IMR-90 (cell line): Measurements from ENCODE around the gene FSTL1. TPM values are rescaled to one million over a fixed set of nuclear protein-coding genes. Genes with fewer than 3 reads are reported as not detected.
A peak's percentile ranks its signal among the peaks of the same experiment; 100 is the strongest.

Experiments
- ATAC-seq: fragments of 200-7000 bp; cut with Tn5 transposase; 2 replicates; pipeline ENCODE4 v1.9.1; 2020; ENCODE audit warnings: low read depth, mild to moderate bottlenecking, moderate library complexity
- BruUV-seq: library from RNA; stranded (reverse); fragments of 400-500 nt; replicated peaks from 2 replicates; lab custom pipeline; 2021; lab: Mats Ljungman, UMichigan
- CTCF ChIA-PET: fragments of 300-600 bp; formaldehyde crosslinking; extraction: SDS; loops from one replicate; lab custom pipeline; 2021; ENCODE audit warnings: antibody characterized with exemption; lab: Yijun Ruan, JAX
- POLR2A ChIA-PET: fragments of 300-600 bp; sonication (Branson Sonifier 250); formaldehyde crosslinking; loops from one replicate; lab custom pipeline; 2022; ENCODE audit warnings: antibody characterized with exemption; ENCODE audit not compliant: unreplicated experiment; lab: Charles Lee
- DNase-seq: peaks from one replicate; pipeline ENCODE4 v3.0.0; 2013
- H2AFZ ChIP-seq: replicated peaks from 2 replicates; pipeline ENCODE3; 2013; ENCODE audit warnings: low read length, mild to moderate bottlenecking; ENCODE audit not compliant: poor library complexity
- H2AK5ac ChIP-seq: 2 replicates; pipeline ENCODE4 v1.6.1; 2013; ENCODE audit warnings: low read depth, low read length, inconsistent platforms
- H2AK9ac ChIP-seq: replicated peaks from 2 replicates; pipeline ENCODE3; 2013; ENCODE audit warnings: mild to moderate bottlenecking, low read depth, low read length, moderate library complexity; ENCODE audit not compliant: poor library complexity
- H2BK120ac ChIP-seq: 2 replicates; pipeline ENCODE4 v1.6.1; 2013; ENCODE audit warnings: low read depth, low read length, inconsistent platforms
- H2BK15ac ChIP-seq: 3 replicates; pipeline ENCODE4 v1.6.1; 2013; ENCODE audit warnings: low read depth, low read length, inconsistent platforms
- H2BK20ac ChIP-seq: 2 replicates; pipeline ENCODE4 v1.6.1; 2013; ENCODE audit warnings: low read depth, mild to moderate bottlenecking, inconsistent platforms, low read length, moderate library complexity
- H2BK5ac ChIP-seq: 2 replicates; pipeline ENCODE4 v1.6.1; 2013; ENCODE audit warnings: mild to moderate bottlenecking, low read depth, low read length, inconsistent platforms; ENCODE audit not compliant: poor library complexity, severe bottlenecking
- H3K14ac ChIP-seq: replicated peaks from 2 replicates; pipeline ENCODE4 v1.6.1; 2013; ENCODE audit warnings: low read depth, low read length, inconsistent platforms
- H3K18ac ChIP-seq: 2 replicates; pipeline ENCODE4 v1.6.1; 2013; ENCODE audit warnings: low read depth, low read length, control low read depth
- H3K23ac ChIP-seq: 2 replicates; pipeline ENCODE4 v1.6.1; 2013; ENCODE audit warnings: low read depth, low read length, inconsistent platforms
- H3K27ac ChIP-seq: 2 replicates; pipeline ENCODE4 v1.5.1; 2013; ENCODE audit warnings: mild to moderate bottlenecking, control low read depth, low read length; ENCODE audit not compliant: insufficient read depth
- H3K27me3 ChIP-seq: 2 replicates; pipeline ENCODE4 v1.6.1; 2013; ENCODE audit warnings: low read length; ENCODE audit not compliant: control insufficient read depth, insufficient read depth
- H3K36me3 ChIP-seq: 2 replicates; pipeline ENCODE4 v1.6.1; 2013; ENCODE audit warnings: low read length, mixed read lengths; ENCODE audit not compliant: control insufficient read depth, insufficient read depth
- H3K4ac ChIP-seq: 2 replicates; pipeline ENCODE4 v1.6.1; 2013; ENCODE audit warnings: low read depth, low read length, inconsistent platforms
- H3K4me1 ChIP-seq: 2 replicates; pipeline ENCODE4 v1.6.1; 2013; ENCODE audit warnings: low read length, mixed read lengths; ENCODE audit not compliant: control insufficient read depth, insufficient read depth
- H3K4me2 ChIP-seq: 2 replicates; pipeline ENCODE4 v1.6.1; 2013; ENCODE audit warnings: low read depth, mild to moderate bottlenecking, control low read depth, low read length, moderate library complexity
- H3K4me3 ChIP-seq: 2 replicates; pipeline ENCODE4 v1.5.1; 2013; ENCODE audit warnings: low read depth, mild to moderate bottlenecking, control low read depth, low read length, moderate library complexity; ENCODE audit not compliant: insufficient read depth
- H3K56ac ChIP-seq: 2 replicates; pipeline ENCODE4 v1.6.1; 2013; ENCODE audit warnings: low read length, inconsistent platforms; ENCODE audit not compliant: insufficient read depth; ENCODE audit errors: extremely low read depth
- H3K79me1 ChIP-seq, 2 experiments: 2 replicates each; pipeline ENCODE4 v1.6.1; 2013; ENCODE audit warnings: low read length in 2 of 2, inconsistent platforms in 1 of 2, low read depth in 1 of 2
- H3K9ac ChIP-seq: 2 replicates; pipeline ENCODE4 v1.6.1; 2013; ENCODE audit warnings: low read depth, low read length, control low read depth
- H3K9me1 ChIP-seq: 2 replicates; pipeline ENCODE4 v1.6.1; 2013; ENCODE audit warnings: low read length, inconsistent platforms; ENCODE audit not compliant: insufficient read depth
- H3K9me3 ChIP-seq: 2 replicates; pipeline ENCODE4 v1.6.1; 2013; ENCODE audit warnings: low read length; ENCODE audit not compliant: control insufficient read depth, insufficient read depth
- H4K20me1 ChIP-seq: 2 replicates; pipeline ENCODE4 v1.6.1; 2013; ENCODE audit warnings: low read length, inconsistent platforms; ENCODE audit not compliant: insufficient read depth
- H4K5ac ChIP-seq: 2 replicates; pipeline ENCODE4 v1.6.1; 2013; ENCODE audit warnings: mild to moderate bottlenecking, low read depth, low read length, control low read depth
- H4K8ac ChIP-seq, 2 experiments: 2 replicates each; pipeline ENCODE4 v1.6.1; 2013; ENCODE audit warnings: low read depth in 2 of 2, low read length in 2 of 2, control low read depth in 1 of 2, inconsistent platforms in 1 of 2
- H4K91ac ChIP-seq: 2 replicates; pipeline ENCODE4 v1.6.1; 2013; ENCODE audit warnings: low read depth, low read length, inconsistent platforms; ENCODE audit not compliant: insufficient read depth
- BHLHE40 ChIP-seq: fragments of 150-350 bp; IDR thresholded peaks from 2 replicates; pipeline ENCODE4 v1.6.1; 2016; ENCODE audit warnings: mild to moderate bottlenecking, low read depth, low read length
- CHD1 ChIP-seq: IDR thresholded peaks from 2 replicates; pipeline ENCODE4 v1.6.1; 2012; ENCODE audit warnings: low read depth, low read length, improper control_type of control experiment
- CTCF ChIP-seq: conservative IDR thresholded peaks from 2 replicates; pipeline ENCODE4 v1.5.1; 2012; ENCODE audit warnings: mild to moderate bottlenecking, low read depth, low read length, improper control_type of control experiment
- ELK1 ChIP-seq: fragments of 150-350 bp; IDR thresholded peaks from 2 replicates; pipeline ENCODE4 v1.6.1; 2016; ENCODE audit warnings: low read depth, mild to moderate bottlenecking, low read length, moderate library complexity, borderline replicate concordance
- MAFK ChIP-seq: IDR thresholded peaks from 2 replicates; pipeline ENCODE4 v1.6.1; 2012; ENCODE audit warnings: low read depth, low read length, improper control_type of control experiment
- MAZ ChIP-seq: IDR thresholded peaks from 2 replicates; pipeline ENCODE4 v1.6.1; 2012; ENCODE audit warnings: low read depth, mild to moderate bottlenecking, low read length, improper control_type of control experiment, moderate library complexity, borderline replicate concordance
- MXI1 ChIP-seq: IDR thresholded peaks from 2 replicates; pipeline ENCODE4 v1.6.1; 2012; ENCODE audit warnings: low read depth, mild to moderate bottlenecking, low read length, moderate library complexity, borderline replicate concordance
- NFE2L2 ChIP-seq: fragments of 150-350 bp; IDR thresholded peaks from 2 replicates; pipeline ENCODE4 v1.6.1; 2016; ENCODE audit warnings: low read depth, mild to moderate bottlenecking, low read length
- RAD21 ChIP-seq: IDR thresholded peaks from 2 replicates; pipeline ENCODE4 v1.6.1; 2012; ENCODE audit warnings: low read length, improper control_type of control experiment
- RFX5 ChIP-seq: IDR thresholded peaks from 2 replicates; pipeline ENCODE4 v1.8.0; 2012; ENCODE audit warnings: low read depth, mild to moderate bottlenecking, low read length, moderate library complexity
- SMC3 ChIP-seq: fragments of 150-350 bp; IDR thresholded peaks from 2 replicates; pipeline ENCODE4 v1.6.1; 2016; ENCODE audit warnings: low read depth, mild to moderate bottlenecking, antibody characterized with exemption, low read length, moderate library complexity
- USF2 ChIP-seq: fragments of 150-350 bp; IDR thresholded peaks from 2 replicates; pipeline ENCODE4 v1.6.1; 2017; ENCODE audit warnings: mild to moderate bottlenecking, antibody characterized with exemption, low read length, low read depth
- dilution Hi-C: fragments of 300-500 bp; cut with HindIII; formaldehyde crosslinking; loops from one replicate; pipeline ENCODE4 v1.14.3; 2018; ENCODE audit warnings: low sequenced_read_pairs; ENCODE audit not compliant: unreplicated experiment
- in situ Hi-C: fragments of 300-500 bp; cut with MboI; formaldehyde crosslinking; loops from 3 replicates; pipeline ENCODE4 v1.14.3; 2019; ENCODE audit warnings: low sequenced_read_pairs, inconsistent platforms, mixed read lengths
- intact Hi-C: fragments of 100-400 bp; cut with micrococcal nuclease; formaldehyde crosslinking; loops from 2 replicates; pipeline ENCODE4 v1.10.0; 2022
- polyA plus RNA-seq, 3 experiments: library from polyadenylated mRNA; depleted of rRNA; stranded (reverse); fragments of >200 nt; gene quantifications; 2 replicates each; pipeline ENCODE4 v1.2.3, GENCODE V29; 2012; ENCODE audit warnings: low replicate concordance in 1 of 3
- total RNA-seq: library from RNA; depleted of rRNA; stranded (reverse); fragments of >200 nt; gene quantifications from 2 replicates; pipeline ENCODE4 v1.2.3, GENCODE V29; 2012

Gene FSTL1
- total and polyA plus RNA-seq, 2 of the 4 experiments (the other 2 are of a cell fraction) = 864 to 1,642 TPM

GRCh38 chr3:120427201-120427600, 23.6 kb downstream of the FSTL1 start:
- 0 out of 2 replicates have a peak overlapping the region, but pooled peaks have one; percentile 8 for H2BK20ac ChIP-seq
- no peak overlapping the region for H3K56ac ChIP-seq
- ChIA-PET CTCF (interaction anchor here (0.6 to 1.4 kb wide), 2 partner anchors 8 to 22 kb away, joined by 3 read pairs; no protein-coding TSS in a partner anchor), POLR2A (no interaction called here)
- H3K23ac ChIP-seq = peak overlapping the region; percentile 39; the same call in 1 of the 2 replicates
- peak overlapping the region; percentile 48 for H2BK5ac ChIP-seq
- H3K18ac ChIP-seq = no peak overlapping the region
- H2AFZ ChIP-seq = no peak overlapping the region
- peaks cover 59% of the 10 kb centered on the region for H3K4me1 ChIP-seq
- TF ChIP-seq RFX5 (no peak), ELK1 (no peak), BHLHE40 (no peak), USF2 (no peak), MAFK (no peak), MAZ (no peak), NFE2L2 (no peak), RAD21 (no peak), SMC3 (no peak), CHD1 (no peak), CTCF (no peak), MXI1 (no peak)
- H2AK5ac ChIP-seq = 0 out of 2 replicates have a peak overlapping the region, but pooled peaks have one; percentile 2
- H3K79me1 ChIP-seq = peaks cover 55 to 95% of the 10 kb centered on the region in 2 experiments
- peak overlapping the region; percentile 11; the same call in 1 of the 2 replicates for H3K14ac ChIP-seq
- H3K4me2 ChIP-seq = no peak overlapping the region
- H3K4me3 ChIP-seq = no peak overlapping the region
- no TSS peak for BruUV-seq
- no peak overlapping the region for H4K91ac ChIP-seq
- peaks cover 57% of the 10 kb centered on the region for H3K36me3 ChIP-seq
- intact Hi-C loops (loop anchor here (10.0 kb wide), 1 partner anchor 368 kb away; no protein-coding TSS in a partner anchor), dilution Hi-C loops (no loop called here), in situ Hi-C loops (loop anchor here (10.0 to 25.0 kb wide), 3 partner anchors 128 to 1060 kb away; no protein-coding TSS in a partner anchor)
- no peak overlapping the region for H4K5ac ChIP-seq
- no peak overlapping the region for H2BK15ac ChIP-seq
- no peaks in the 10 kb centered on the region for H3K27me3 ChIP-seq
- H3K9ac ChIP-seq = no peak overlapping the region
- no peak overlapping the region for H2BK120ac ChIP-seq
- peaks cover 60% of the 10 kb centered on the region for H3K9me1 ChIP-seq
- no peaks in the 10 kb centered on the region for H3K9me3 ChIP-seq
- no peak overlapping the region; a peak in 1 of 4 replicates for H4K8ac ChIP-seq
- no peak overlapping the region for H2AK9ac ChIP-seq
- H3K27ac ChIP-seq = no peak overlapping the region
- H3K4ac ChIP-seq = no peak overlapping the region; the same call in 1 of the 2 replicates
- peaks cover 93% of the 10 kb centered on the region for H4K20me1 ChIP-seq
- ATAC-seq = no peak
- no peak for DNase-seq
